ENCODE measurements around the gene LNPK.

GRCh38 chr2:175889701-175890302 is 112.3 kb downstream of the LNPK start:
- TF ChIP-seq, protein P1, sequence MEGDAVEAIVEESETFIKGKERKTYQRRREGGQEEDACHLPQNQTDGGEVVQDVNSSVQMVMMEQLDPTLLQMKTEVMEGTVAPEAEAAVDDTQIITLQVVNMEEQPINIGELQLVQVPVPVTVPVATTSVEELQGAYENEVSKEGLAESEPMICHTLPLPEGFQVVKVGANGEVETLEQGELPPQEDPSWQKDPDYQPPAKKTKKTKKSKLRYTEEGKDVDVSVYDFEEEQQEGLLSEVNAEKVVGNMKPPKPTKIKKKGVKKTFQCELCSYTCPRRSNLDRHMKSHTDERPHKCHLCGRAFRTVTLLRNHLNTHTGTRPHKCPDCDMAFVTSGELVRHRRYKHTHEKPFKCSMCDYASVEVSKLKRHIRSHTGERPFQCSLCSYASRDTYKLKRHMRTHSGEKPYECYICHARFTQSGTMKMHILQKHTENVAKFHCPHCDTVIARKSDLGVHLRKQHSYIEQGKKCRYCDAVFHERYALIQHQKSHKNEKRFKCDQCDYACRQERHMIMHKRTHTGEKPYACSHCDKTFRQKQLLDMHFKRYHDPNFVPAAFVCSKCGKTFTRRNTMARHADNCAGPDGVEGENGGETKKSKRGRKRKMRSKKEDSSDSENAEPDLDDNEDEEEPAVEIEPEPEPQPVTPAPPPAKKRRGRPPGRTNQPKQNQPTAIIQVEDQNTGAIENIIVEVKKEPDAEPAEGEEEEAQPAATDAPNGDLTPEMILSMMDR (IDR thresholded peaks at IDR 0.05): no peak
- no peak for TF ChIP-seq EZH2 (IDR thresholded peaks at IDR 0.05)
